ENCODE data around the gene CCNK.

GRCh38 chr14:99436247-99437180 lies 44.7 kb upstream of the CCNK start:
- TF ChIP-seq RAD21 (conservative IDR thresholded peaks at IDR 0.05 in 1 of 2, IDR thresholded peaks at IDR 0.05 in 1 of 2) (no peak), RCOR1 (IDR thresholded peaks at IDR 0.05; ENCODE audit: low read depth, low read length) (no peak), POLR2A (IDR thresholded peaks at IDR 0.05; ENCODE audit: low read length) (no peak), CHD2 (IDR thresholded peaks at IDR 0.05; ENCODE audit: low read length, partially characterized antibody) (no peak), EP300 (IDR thresholded peaks at IDR 0.05) (no peak), MAX (IDR thresholded peaks at IDR 0.05) (no peak), NFE2L2 (conservative IDR thresholded peaks at IDR 0.05; ENCODE audit: low read length) (no peak)
- TF ChIP-seq, protein P1, sequence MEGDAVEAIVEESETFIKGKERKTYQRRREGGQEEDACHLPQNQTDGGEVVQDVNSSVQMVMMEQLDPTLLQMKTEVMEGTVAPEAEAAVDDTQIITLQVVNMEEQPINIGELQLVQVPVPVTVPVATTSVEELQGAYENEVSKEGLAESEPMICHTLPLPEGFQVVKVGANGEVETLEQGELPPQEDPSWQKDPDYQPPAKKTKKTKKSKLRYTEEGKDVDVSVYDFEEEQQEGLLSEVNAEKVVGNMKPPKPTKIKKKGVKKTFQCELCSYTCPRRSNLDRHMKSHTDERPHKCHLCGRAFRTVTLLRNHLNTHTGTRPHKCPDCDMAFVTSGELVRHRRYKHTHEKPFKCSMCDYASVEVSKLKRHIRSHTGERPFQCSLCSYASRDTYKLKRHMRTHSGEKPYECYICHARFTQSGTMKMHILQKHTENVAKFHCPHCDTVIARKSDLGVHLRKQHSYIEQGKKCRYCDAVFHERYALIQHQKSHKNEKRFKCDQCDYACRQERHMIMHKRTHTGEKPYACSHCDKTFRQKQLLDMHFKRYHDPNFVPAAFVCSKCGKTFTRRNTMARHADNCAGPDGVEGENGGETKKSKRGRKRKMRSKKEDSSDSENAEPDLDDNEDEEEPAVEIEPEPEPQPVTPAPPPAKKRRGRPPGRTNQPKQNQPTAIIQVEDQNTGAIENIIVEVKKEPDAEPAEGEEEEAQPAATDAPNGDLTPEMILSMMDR (IDR thresholded peaks at IDR 0.05) = no peak
- TF ChIP-seq, protein P2, sequence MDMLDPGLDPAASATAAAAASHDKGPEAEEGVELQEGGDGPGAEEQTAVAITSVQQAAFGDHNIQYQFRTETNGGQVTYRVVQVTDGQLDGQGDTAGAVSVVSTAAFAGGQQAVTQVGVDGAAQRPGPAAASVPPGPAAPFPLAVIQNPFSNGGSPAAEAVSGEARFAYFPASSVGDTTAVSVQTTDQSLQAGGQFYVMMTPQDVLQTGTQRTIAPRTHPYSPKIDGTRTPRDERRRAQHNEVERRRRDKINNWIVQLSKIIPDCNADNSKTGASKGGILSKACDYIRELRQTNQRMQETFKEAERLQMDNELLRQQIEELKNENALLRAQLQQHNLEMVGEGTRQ (IDR thresholded peaks at IDR 0.05) = no peak
